Endothelial cell of umbilical vein (primary cell): ENCODE results near the gene FBXL12.

Experiments
- EZH2 ChIP-seq: IDR thresholded peaks from 2 replicates; pipeline ENCODE4 v1.6.1; 2012; ENCODE audit warnings: borderline replicate concordance, low read depth, mild to moderate bottlenecking, moderate library complexity, low read length, inconsistent platforms; ENCODE audit not compliant: severe bottlenecking
- MAX ChIP-seq: IDR thresholded peaks from 2 replicates; pipeline ENCODE4 v1.6.1; 2011; ENCODE audit not compliant: insufficient read depth, insufficient read length
- POLR2A ChIP-seq: IDR thresholded peaks from 2 replicates; pipeline ENCODE4 v1.6.1; 2012; ENCODE audit warnings: low read depth, mild to moderate bottlenecking, control low read depth, low read length
- POLR2AphosphoS5 ChIP-seq: IDR thresholded peaks from 2 replicates; pipeline ENCODE4 v1.6.1; 2012; ENCODE audit warnings: low read depth, mild to moderate bottlenecking, control low read depth, low read length, moderate library complexity; ENCODE audit not compliant: insufficient read depth
- TF ChIP-seq, protein P1 (sequence below), 2 donors: IDR thresholded peaks; 1 replicate in 1 of 2; 2 replicates in 1 of 2; pipeline ENCODE4 v1.5.1; 2011; ENCODE audit warnings: low read length in 2 of 2, mild to moderate bottlenecking in 2 of 2, moderate library complexity in 2 of 2, control low read depth in 1 of 2, inconsistent platforms in 1 of 2, low read depth in 1 of 2; ENCODE audit not compliant: insufficient read depth in 1 of 2; ENCODE audit errors: extremely low read depth in 1 of 2

DNA sequence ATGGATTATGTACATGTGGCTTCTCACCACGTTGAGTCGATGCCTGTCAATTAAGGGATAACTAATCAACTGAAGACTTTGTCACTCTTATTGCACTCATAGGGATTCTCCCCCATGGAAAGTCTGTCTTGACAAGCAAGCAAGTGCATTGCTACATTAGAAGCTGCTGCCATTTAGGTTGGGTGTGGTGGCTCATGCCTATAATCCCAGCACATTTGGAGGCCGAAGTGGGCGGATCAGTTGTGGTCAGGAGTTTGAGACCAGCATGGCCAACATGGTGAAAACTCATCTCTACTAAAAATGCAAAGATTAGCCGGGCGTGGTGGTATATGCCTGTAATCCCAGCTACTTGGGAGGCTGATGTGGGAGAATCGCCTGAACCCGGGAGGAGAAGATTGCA lies 32.1 kb downstream of the FBXL12 start:
- TF ChIP-seq, protein P1, sequence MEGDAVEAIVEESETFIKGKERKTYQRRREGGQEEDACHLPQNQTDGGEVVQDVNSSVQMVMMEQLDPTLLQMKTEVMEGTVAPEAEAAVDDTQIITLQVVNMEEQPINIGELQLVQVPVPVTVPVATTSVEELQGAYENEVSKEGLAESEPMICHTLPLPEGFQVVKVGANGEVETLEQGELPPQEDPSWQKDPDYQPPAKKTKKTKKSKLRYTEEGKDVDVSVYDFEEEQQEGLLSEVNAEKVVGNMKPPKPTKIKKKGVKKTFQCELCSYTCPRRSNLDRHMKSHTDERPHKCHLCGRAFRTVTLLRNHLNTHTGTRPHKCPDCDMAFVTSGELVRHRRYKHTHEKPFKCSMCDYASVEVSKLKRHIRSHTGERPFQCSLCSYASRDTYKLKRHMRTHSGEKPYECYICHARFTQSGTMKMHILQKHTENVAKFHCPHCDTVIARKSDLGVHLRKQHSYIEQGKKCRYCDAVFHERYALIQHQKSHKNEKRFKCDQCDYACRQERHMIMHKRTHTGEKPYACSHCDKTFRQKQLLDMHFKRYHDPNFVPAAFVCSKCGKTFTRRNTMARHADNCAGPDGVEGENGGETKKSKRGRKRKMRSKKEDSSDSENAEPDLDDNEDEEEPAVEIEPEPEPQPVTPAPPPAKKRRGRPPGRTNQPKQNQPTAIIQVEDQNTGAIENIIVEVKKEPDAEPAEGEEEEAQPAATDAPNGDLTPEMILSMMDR (IDR thresholded peaks at IDR 0.05; ENCODE audit: extremely low read depth in 1 of 2, insufficient read depth in 1 of 2, low read depth in 1 of 2, low read length in 2 of 2): no peak
- TF ChIP-seq EZH2 (no peak), MAX (no peak), POLR2AphosphoS5 (no peak), POLR2A (no peak)
